Liver (tissue), 9 donors: ENCODE results near the gene ZNF561. TPM values are rescaled to one million over a fixed set of nuclear protein-coding genes. Genes with fewer than 3 reads are reported as not detected.

Experiments
- DNase-seq: peaks from one replicate; pipeline ENCODE4 v3.0.0-alpha.2; 2017; ENCODE audit warnings: low spot score
- H3K27ac ChIP-seq, 2 donors: one replicate each; pipeline ENCODE4 v1.7.0; 2013; ENCODE audit warnings: inconsistent platforms in 2 of 2, low read length in 2 of 2, control low read depth in 1 of 2, low read depth in 1 of 2, mild to moderate bottlenecking in 1 of 2
- H3K27me3 ChIP-seq, 4 donors: one replicate each; pipeline versions ENCODE4 v1.6.1 to v1.7.0; 2013; ENCODE audit warnings: low read length in 3 of 4, inconsistent platforms in 1 of 4, mild to moderate bottlenecking in 1 of 4, moderate library complexity in 1 of 4; ENCODE audit not compliant: control insufficient read depth in 4 of 4, insufficient read depth in 4 of 4
- H3K36me3 ChIP-seq, 4 donors: one replicate each; pipeline versions ENCODE4 v1.6.1 to v1.7.0; 2013; ENCODE audit warnings: low read length in 3 of 4, mild to moderate bottlenecking in 3 of 4, low read depth in 1 of 4, moderate library complexity in 1 of 4; ENCODE audit not compliant: control insufficient read depth in 4 of 4, insufficient read depth in 3 of 4
- H3K4me1 ChIP-seq, 4 donors: one replicate each; pipeline versions ENCODE4 v1.6.1 to v1.7.0; 2013; ENCODE audit warnings: low read length in 3 of 4, mild to moderate bottlenecking in 3 of 4, moderate library complexity in 1 of 4; ENCODE audit not compliant: control insufficient read depth in 4 of 4, insufficient read depth in 4 of 4
- H3K4me3 ChIP-seq, 3 donors: one replicate each; pipeline versions ENCODE4 v1.6.1 to v1.7.0; 2013; ENCODE audit warnings: low read length in 3 of 3, control low read depth in 1 of 3, low read depth in 1 of 3, mild to moderate bottlenecking in 1 of 3
- H3K9ac ChIP-seq, 2 donors: one replicate each; pipeline ENCODE4 v1.7.0; 2013; ENCODE audit warnings: low read length in 2 of 2, mild to moderate bottlenecking in 2 of 2, moderate library complexity in 2 of 2, control low read depth in 1 of 2, low read depth in 1 of 2
- H3K9me3 ChIP-seq, 4 donors: one replicate each; pipeline versions ENCODE4 v1.6.1 to v1.7.0; 2013; ENCODE audit warnings: low read length in 3 of 4; ENCODE audit not compliant: control insufficient read depth in 4 of 4
- ATF3 ChIP-seq: IDR thresholded peaks from 2 replicates; pipeline ENCODE4 v1.6.1; 2016; ENCODE audit warnings: antibody characterized with exemption
- CTCF ChIP-seq: fragments of 150-350 bp; IDR thresholded peaks from 2 replicates; pipeline ENCODE4 v1.5.1; 2017; ENCODE audit warnings: improper control_type of control experiment, low read depth, low read length; ENCODE audit not compliant: missing input control
- EGR1 ChIP-seq, 2 donors: IDR thresholded peaks; 2 replicates each; pipeline ENCODE4 v1.6.1; 2016 to 2018; ENCODE audit warnings: antibody characterized with exemption in 2 of 2, low read depth in 2 of 2
- FOXA1 ChIP-seq: IDR thresholded peaks from 2 replicates; pipeline ENCODE4 v1.6.1; 2016; ENCODE audit warnings: antibody characterized with exemption
- FOXA2 ChIP-seq: IDR thresholded peaks from 2 replicates; pipeline ENCODE4 v1.6.1; 2016; ENCODE audit warnings: antibody characterized with exemption
- GABPA ChIP-seq, 2 donors: IDR thresholded peaks in 1 of 2; conservative IDR thresholded peaks in 1 of 2; 2 replicates each; pipeline ENCODE4 v1.6.1; 2016; ENCODE audit warnings: antibody characterized with exemption in 2 of 2, mild to moderate bottlenecking in 1 of 2, moderate library complexity in 1 of 2
- HNF4A ChIP-seq, 2 donors: conservative IDR thresholded peaks; 2 replicates each; pipeline ENCODE4 v1.6.1; 2016; ENCODE audit warnings: antibody characterized with exemption in 2 of 2, mild to moderate bottlenecking in 2 of 2
- HNF4G ChIP-seq: IDR thresholded peaks from 2 replicates; pipeline ENCODE4 v1.6.1; 2016; ENCODE audit warnings: antibody characterized with exemption
- JUND ChIP-seq, 2 donors: IDR thresholded peaks; 2 replicates each; pipeline ENCODE4 v1.6.1; 2016; ENCODE audit warnings: antibody characterized with exemption in 2 of 2
- MAX ChIP-seq: IDR thresholded peaks from 2 replicates; pipeline ENCODE4 v1.6.1; 2016; ENCODE audit warnings: antibody characterized with exemption
- NR2F2 ChIP-seq: IDR thresholded peaks from 2 replicates; pipeline ENCODE4 v1.6.1; 2016; ENCODE audit warnings: antibody characterized with exemption
- RAD21 ChIP-seq, 2 donors: IDR thresholded peaks; 2 replicates each; pipeline ENCODE4 v1.6.1; 2016; ENCODE audit warnings: antibody characterized with exemption in 2 of 2, mild to moderate bottlenecking in 2 of 2
- REST ChIP-seq: IDR thresholded peaks from 2 replicates; pipeline ENCODE4 v1.6.1; 2016; ENCODE audit warnings: antibody characterized with exemption, mild to moderate bottlenecking
- RXRA ChIP-seq, 2 donors: IDR thresholded peaks; 2 replicates each; pipeline ENCODE4 v1.6.1; 2017 to 2018; ENCODE audit warnings: antibody characterized with exemption in 2 of 2, mild to moderate bottlenecking in 1 of 2
- SP1 ChIP-seq: IDR thresholded peaks from 2 replicates; pipeline ENCODE4 v1.6.1; 2018; ENCODE audit warnings: antibody characterized with exemption, mild to moderate bottlenecking
- TAF1 ChIP-seq: conservative IDR thresholded peaks from 2 replicates; pipeline ENCODE4 v1.6.1; 2016; ENCODE audit warnings: antibody characterized with exemption, mild to moderate bottlenecking
- YY1 ChIP-seq: IDR thresholded peaks from 2 replicates; pipeline ENCODE4 v1.6.1; 2016; ENCODE audit warnings: antibody characterized with exemption, mild to moderate bottlenecking
- ZBTB33 ChIP-seq: IDR thresholded peaks from 2 replicates; pipeline ENCODE4 v1.6.1; 2016; ENCODE audit warnings: antibody characterized with exemption
- whole genome bisulfite sequencing: extraction: QIAGEN DNeasy Blood & Tissue Kit; methylation state at CpG from one replicate; pipeline ENCODE4 v1.1.7; 2013; 5-methylcytosine and 5-hydroxymethylcytosine counted together
- polyA plus RNA-seq, 2 donors: library from polyadenylated mRNA; stranded (reverse) in 1 of 2; unstranded in 1 of 2; fragments of 200-250 nt in 1 of 2; fragments of >200 nt in 1 of 2; fragmentation: Nextera tagmentation in 1 of 2; extraction: Ambion mirVana in 1 of 2; gene quantifications; one replicate each; pipeline versions ENCODE4 v1.2.1 to v1.2.3, GENCODE V29; 2013 to 2015
- total RNA-seq, 2 donors: library from RNA; depleted of rRNA; stranded (reverse); fragments of >200 nt; gene quantifications; one replicate each; pipeline ENCODE4 v1.2.3, GENCODE V29; 2014
- donor health status: healthy.
- donor health status: healthy.
- donor health status: healthy.
- donor health status: healthy.
- donor health status: healthy.

The ZNF561 gene
- total and polyA plus RNA-seq, 4 donors = 8.5 to 26.8 (median 12.9) TPM

GRCh38 chr19:9586764-9587163 is 34.3 kb downstream of the ZNF561 start:
- no peak for TF ChIP-seq FOXA1
- TF ChIP-seq TAF1 = no peak
- TF ChIP-seq CTCF = peak; percentile 47
- peak; percentile 72 to 81 for TF ChIP-seq RAD21 (IDR thresholded peaks at IDR 0.05)
- no peak for TF ChIP-seq YY1
- H3K36me3 ChIP-seq = peaks cover 0 to 1% (median 0%) of the 10 kb centered on the region in 4 donors
- 19% methylated on average over 7 of the region's 7 CpGs for WGBS
- H3K9me3 ChIP-seq = no peaks in the 10 kb centered on the region
- H3K9ac ChIP-seq = no peak overlapping the region
- H3K4me1 ChIP-seq = peaks cover 0 to 4% (median 2%) of the 10 kb centered on the region in 4 donors
- H3K27me3 ChIP-seq = no peaks in the 10 kb centered on the region
- no peak overlapping the region for H3K4me3 ChIP-seq
- peak; percentile 72 for DNase-seq
- no peak overlapping the region for H3K27ac ChIP-seq

- H3K9me3 ChIP-seq = peaks cover under 1 to 4% (median 3%) of the 10 kb centered on the region in 4 donors
- peak within 1 kb of the TSS; percentile 86 to 91 for H3K27ac ChIP-seq
- H3K4me3 ChIP-seq = peak within 1 kb of the TSS; percentile 80 to 98 (median 80)
- under 1% methylated on average over 51 of the region's 51 CpGs for WGBS
- H3K36me3 ChIP-seq = peaks cover 0 to 10% (median 1%) of the 10 kb centered on the region in 4 donors
- peak within 1 kb of the TSS; percentile 92 to 94 for H3K9ac ChIP-seq
- H3K4me1 ChIP-seq = peaks cover 0 to 4% (median 2%) of the 10 kb centered on the region in 4 donors
- no peak for TF ChIP-seq TAF1
- TF ChIP-seq FOXA1 = no peak
- no peak for TF ChIP-seq RXRA (IDR thresholded peaks at IDR 0.05)
- no peak for TF ChIP-seq SP1
- TF ChIP-seq GABPA (IDR thresholded peaks at IDR 0.05 in 1 of 2, conservative IDR thresholded peaks at IDR 0.05 in 1 of 2) = peak; percentile 87 to 95
- no peak for TF ChIP-seq HNF4A (conservative IDR thresholded peaks at IDR 0.05)
- TF ChIP-seq RAD21 (IDR thresholded peaks at IDR 0.05) = no peak
- TF ChIP-seq YY1 = peak; percentile 98
- TF ChIP-seq REST = no peak
- no peak for TF ChIP-seq ATF3
- TF ChIP-seq HNF4G = no peak
- TF ChIP-seq FOXA2 = no peak
- TF ChIP-seq NR2F2 = no peak
- TF ChIP-seq ZBTB33 = peak; percentile 23
- peak; percentile 91 for TF ChIP-seq MAX
- TF ChIP-seq CTCF = no peak
- no peak for TF ChIP-seq EGR1 (IDR thresholded peaks at IDR 0.05; ENCODE audit: low read depth in 2 of 2)
- TF ChIP-seq JUND (IDR thresholded peaks at IDR 0.05) = peak in 1 of 2 donors; percentile 7
- peak; percentile 92 for DNase-seq
- no peaks in the 10 kb centered on the region for H3K27me3 ChIP-seq
Measured at GRCh38 chr19:9584073-9584833, 36.8 kb downstream of the ZNF561 start, which contains the start of gene ZNF121. Gene ZNF121, minus strand, starts transcription at chr19:9584504. Its CDS starts 16,407 bp downstream, at chr19:9568097.
